ENCODE measurements around the gene CDC42EP5.
"Not testable (repeated sequence)": the region's sequence is repeated elsewhere in the genome, so short reads cannot be mapped to it uniquely, and the experiment has no call there.

Gene CDC42EP5

GRCh38 chr19:54473071-54473891, at the start of gene CDC42EP5:
Gene CDC42EP5, minus strand, starts transcription at chr19:54473296. Its CDS starts 7,749 bp downstream, at chr19:54465547.
- DNase-seq, result peak; percentile 72

- DNase-seq, result no peak
Observed at GRCh38 chr19:54521860-54522513, 48.9 kb upstream of the CDC42EP5 start.

- DNase-seq, result no peak
Observed at GRCh38 chr19:54521022-54521859, 48.1 kb upstream of the CDC42EP5 start.

- DNase-seq, result peak; percentile 63
Observed at GRCh38 chr19:54518844-54519243, 45.7 kb upstream of the CDC42EP5 start.

- peak; percentile 78 for DNase-seq
Observed at GRCh38 chr19:54517483-54517882, 44.4 kb upstream of the CDC42EP5 start.

GRCh38 chr19:54515156-54515555, 42.1 kb upstream of the CDC42EP5 start:
- no peak for DNase-seq

- not testable (repeated sequence) for DNase-seq
Observed at GRCh38 chr19:54509200-54509940, 36.3 kb upstream of the CDC42EP5 start.

- not testable (repeated sequence) for DNase-seq
Observed at GRCh38 chr19:54508487-54508886, 35.4 kb upstream of the CDC42EP5 start.

- no peak for DNase-seq
Observed at GRCh38 chr19:54507824-54508223, 34.7 kb upstream of the CDC42EP5 start.

- DNase-seq, result not testable (repeated sequence)
Observed at GRCh38 chr19:54507038-54507717, 34.1 kb upstream of the CDC42EP5 start.

- no peak for DNase-seq
Observed at GRCh38 chr19:54506079-54506478, 33.0 kb upstream of the CDC42EP5 start.

GRCh38 chr19:54505542-54505941, 32.4 kb upstream of the CDC42EP5 start:
- not testable (repeated sequence) for DNase-seq

GRCh38 chr19:54502518-54503048, 29.5 kb upstream of the CDC42EP5 start, which contains the start of gene LAIR2:
Gene LAIR2, plus strand, starts transcription at chr19:54502831. Its CDS starts 88 bp downstream, at chr19:54502919.
- no peak for DNase-seq

- not testable (repeated sequence) for DNase-seq
Observed at GRCh38 chr19:54498451-54498772, 25.3 kb upstream of the CDC42EP5 start.

GRCh38 chr19:54497747-54498450, 24.8 kb upstream of the CDC42EP5 start:
- DNase-seq, result not testable (repeated sequence)

- not testable (repeated sequence) for DNase-seq
Observed at GRCh38 chr19:54495284-54495683, 22.2 kb upstream of the CDC42EP5 start.

GRCh38 chr19:54493967-54494585, 21.0 kb upstream of the CDC42EP5 start:
- DNase-seq, result no peak

GRCh38 chr19:54493056-54493455, 20.0 kb upstream of the CDC42EP5 start:
- not testable (repeated sequence) for DNase-seq

- DNase-seq, result no peak
Observed at GRCh38 chr19:54492568-54492967, 19.5 kb upstream of the CDC42EP5 start.

GRCh38 chr19:54489766-54490165, 16.7 kb upstream of the CDC42EP5 start:
- DNase-seq, result no peak
